ENCODE data around the gene AQR.

DNA sequence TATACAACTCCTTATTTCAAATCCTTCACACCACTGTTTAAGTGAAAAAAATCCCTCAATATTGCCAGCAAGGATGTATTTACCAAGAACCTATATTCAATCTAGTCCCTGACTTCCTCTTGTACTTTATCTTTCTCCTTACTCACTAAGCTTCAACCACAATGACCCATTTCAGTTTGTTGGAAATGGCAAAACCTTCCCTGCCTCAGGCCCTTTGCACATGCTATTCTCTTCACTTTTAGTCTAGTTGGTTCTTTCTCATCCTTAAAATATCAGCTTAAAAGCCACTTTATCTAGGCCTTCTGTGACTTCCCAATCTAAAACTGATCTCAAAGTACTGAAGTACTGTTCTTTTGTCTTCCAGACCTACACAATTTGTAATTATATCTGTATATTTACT is 92.9 kb downstream of the AQR start:
- TF ChIP-seq, protein P1, sequence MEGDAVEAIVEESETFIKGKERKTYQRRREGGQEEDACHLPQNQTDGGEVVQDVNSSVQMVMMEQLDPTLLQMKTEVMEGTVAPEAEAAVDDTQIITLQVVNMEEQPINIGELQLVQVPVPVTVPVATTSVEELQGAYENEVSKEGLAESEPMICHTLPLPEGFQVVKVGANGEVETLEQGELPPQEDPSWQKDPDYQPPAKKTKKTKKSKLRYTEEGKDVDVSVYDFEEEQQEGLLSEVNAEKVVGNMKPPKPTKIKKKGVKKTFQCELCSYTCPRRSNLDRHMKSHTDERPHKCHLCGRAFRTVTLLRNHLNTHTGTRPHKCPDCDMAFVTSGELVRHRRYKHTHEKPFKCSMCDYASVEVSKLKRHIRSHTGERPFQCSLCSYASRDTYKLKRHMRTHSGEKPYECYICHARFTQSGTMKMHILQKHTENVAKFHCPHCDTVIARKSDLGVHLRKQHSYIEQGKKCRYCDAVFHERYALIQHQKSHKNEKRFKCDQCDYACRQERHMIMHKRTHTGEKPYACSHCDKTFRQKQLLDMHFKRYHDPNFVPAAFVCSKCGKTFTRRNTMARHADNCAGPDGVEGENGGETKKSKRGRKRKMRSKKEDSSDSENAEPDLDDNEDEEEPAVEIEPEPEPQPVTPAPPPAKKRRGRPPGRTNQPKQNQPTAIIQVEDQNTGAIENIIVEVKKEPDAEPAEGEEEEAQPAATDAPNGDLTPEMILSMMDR (IDR thresholded peaks at IDR 0.05): no peak
- no peak for TF ChIP-seq POLR2A (IDR thresholded peaks at IDR 0.05)
